Epithelial cell of proximal tubule (primary cell): Measurements from ENCODE around the gene POMT2. TPM values are rescaled to one million over a fixed set of nuclear protein-coding genes. Genes with fewer than 3 reads are reported as not detected.

ENCODE experiments used
- DNase-seq: peaks from one replicate; pipeline ENCODE4 v3.0.0-alpha.2; 2011; ENCODE audit warnings: low read depth
- H3K4me3 ChIP-seq: 2 replicates; pipeline ENCODE4 v1.5.1; 2011; ENCODE audit warnings: low read depth, mild to moderate bottlenecking, low read length
- CTCF ChIP-seq: conservative IDR thresholded peaks from 2 replicates; pipeline ENCODE4 v1.5.1; 2012; ENCODE audit warnings: low read depth, mild to moderate bottlenecking, low read length
- total RNA-seq: library from RNA; depleted of rRNA; stranded (reverse); fragments of >200 nt; gene quantifications from 2 replicates; pipeline ENCODE4 v1.2.3, GENCODE V29; 2015

The POMT2 gene
- total RNA-seq, 1 donor from 2014 or later = 17.8 TPM

GRCh38 chr14:77347751-77348150 lies 27.1 kb upstream of the POMT2 start:
- TF ChIP-seq CTCF = no peak
- DNase-seq = no peak
- no peak overlapping the region for H3K4me3 ChIP-seq

- no peak for TF ChIP-seq CTCF
- no peak overlapping the region for H3K4me3 ChIP-seq
- no peak for DNase-seq
These were observed 25.8 kb upstream of the POMT2 start for GRCh38 chr14:77346495-77346894.

GRCh38 chr14:77344377-77344996 lies 23.8 kb upstream of the POMT2 start:
- DNase-seq = no peak
- no peak overlapping the region for H3K4me3 ChIP-seq
- no peak for TF ChIP-seq CTCF

GRCh38 chr14:77343662-77344061 lies 23.0 kb upstream of the POMT2 start:
- H3K4me3 ChIP-seq = no peak overlapping the region
- DNase-seq = no peak
- TF ChIP-seq CTCF = no peak

- no peak for TF ChIP-seq CTCF
- H3K4me3 ChIP-seq = no peak overlapping the region
- DNase-seq = no peak
These were observed 22.2 kb upstream of the POMT2 start for GRCh38 chr14:77342726-77343397.

GRCh38 chr14:77340389-77340788 lies 19.7 kb upstream of the POMT2 start:
- H3K4me3 ChIP-seq = no peak overlapping the region
- no peak for TF ChIP-seq CTCF
- DNase-seq = no peak

- no peak overlapping the region for H3K4me3 ChIP-seq
- TF ChIP-seq CTCF = no peak
- peak; percentile 46 for DNase-seq
These were observed 18.7 kb upstream of the POMT2 start for GRCh38 chr14:77339407-77339806.
